Activated T-helper 2 cell treated with anti-CD3 and anti-CD28 coated beads, Interferon-gamma antibody, Interleukin-2, Interleukin-4, amounts not matched to agents 10 μg/mL and 5 μg/mL and 100 μg/mL, durations not matched to agents 14 hours and 24 hours and 36 hours (primary cell): ENCODE data around the gene NIM1K. TPM values are rescaled to one million over a fixed set of nuclear protein-coding genes. Genes with fewer than 3 reads are reported as not detected.
"Not testable (repeated sequence)": the region's sequence is repeated elsewhere in the genome, so short reads cannot be mapped to it uniquely, and the experiment has no call there.

ENCODE experiments used
- DNase-seq: peaks from one replicate; pipeline ENCODE4 v3.0.0; 2021; ENCODE audit warnings: low spot score
- H3K27ac Mint-ChIP-seq: one replicate; pipeline ENCODE4 v1.8.0; 2021; ENCODE audit warnings: mixed read lengths
- H3K27me3 Mint-ChIP-seq: one replicate; pipeline ENCODE4 v1.8.0; 2021; ENCODE audit warnings: low read depth, mixed read lengths
- H3K36me3 Mint-ChIP-seq: one replicate; pipeline ENCODE4 v1.8.0; 2021; ENCODE audit warnings: low read depth, mixed read lengths
- H3K4me1 Mint-ChIP-seq: one replicate; pipeline ENCODE4 v1.8.0; 2021; ENCODE audit warnings: low read depth, mixed read lengths
- H3K4me3 Mint-ChIP-seq: one replicate; pipeline ENCODE4 v1.8.0; 2021; ENCODE audit warnings: low read depth, mild to moderate bottlenecking, moderate library complexity, mixed read lengths
- H3K9me3 Mint-ChIP-seq: one replicate; pipeline ENCODE4 v1.8.0; 2021; ENCODE audit warnings: mixed read lengths
- intact Hi-C: fragments of 100-400 bp; cut with micrococcal nuclease; formaldehyde crosslinking; loops from one replicate; pipeline ENCODE4 v1.15.1; 2023
- total RNA-seq: library from RNA; stranded (reverse); gene quantifications from 2 replicates; pipeline ENCODE4 v1.2.3, GENCODE V29; 2022

NIM1K gene
- total RNA-seq, 1 donor from 2014 or later = 1.1 TPM

GRCh38 chr5:43313854-43314457 lies 121.9 kb downstream of the NIM1K start:
- peaks cover 24% of the 10 kb centered on the region for H3K9me3 Mint-ChIP-seq
- H3K4me1 Mint-ChIP-seq = peaks cover 60% of the 10 kb centered on the region
- no peaks in the 10 kb centered on the region for H3K27me3 Mint-ChIP-seq
- H3K36me3 Mint-ChIP-seq = peaks cover 51% of the 10 kb centered on the region
- peak overlapping the region; percentile 95 for H3K27ac Mint-ChIP-seq
- intact Hi-C loops = loop anchor here (1.0 to 5.0 kb wide), 12 partner anchors 23 to 363 kb away; partner anchors contain the start of genes C5orf34, NNT, PAIP1 and TMEM267
- H3K4me3 Mint-ChIP-seq = peak overlapping the region; percentile 98
- no peak for DNase-seq

- peaks cover 52% of the 10 kb centered on the region for H3K4me1 Mint-ChIP-seq
- H3K9me3 Mint-ChIP-seq = peaks cover 24% of the 10 kb centered on the region
- intact Hi-C loops = loop anchor here (1.0 to 5.0 kb wide), 6 partner anchors 10 to 320 kb away; partner anchors contain the start of gene NNT
- DNase-seq = no peak
- peaks cover 44% of the 10 kb centered on the region for H3K36me3 Mint-ChIP-seq
- H3K27me3 Mint-ChIP-seq = no peaks in the 10 kb centered on the region
- peak overlapping the region; percentile 95 for H3K27ac Mint-ChIP-seq
- no peak overlapping the region for H3K4me3 Mint-ChIP-seq
Observed at GRCh38 chr5:43314724-43315123, 122.7 kb downstream of the NIM1K start.

- Mint-ChIP-seq H3K9me3 (peaks cover 24% of the 10 kb centered on the region), H3K27ac (peak overlapping the region; percentile 95), H3K36me3 (peaks cover 38% of the 10 kb centered on the region), H3K4me1 (peaks cover 47% of the 10 kb centered on the region), H3K27me3 (no peaks in the 10 kb centered on the region), H3K4me3 (no peak overlapping the region)
- no peak for DNase-seq
- intact Hi-C loops = loop anchor here (1.0 to 2.0 kb wide), 5 partner anchors 11 to 320 kb away; no protein-coding TSS in a partner anchor
Observed at GRCh38 chr5:43315263-43315662, 123.2 kb downstream of the NIM1K start.

- Mint-ChIP-seq H3K27ac (peak overlapping the region; percentile 95), H3K9me3 (peaks cover 24% of the 10 kb centered on the region), H3K27me3 (no peaks in the 10 kb centered on the region), H3K36me3 (peaks cover 36% of the 10 kb centered on the region), H3K4me3 (peak overlapping the region; percentile 34), H3K4me1 (peaks cover 44% of the 10 kb centered on the region)
- DNase-seq = no peak
- intact Hi-C loops = loop anchor here (1.0 to 2.0 kb wide), 5 partner anchors 11 to 321 kb away; no protein-coding TSS in a partner anchor
Observed at GRCh38 chr5:43315682-43316081, 123.7 kb downstream of the NIM1K start.

GRCh38 chr5:43316421-43316820 lies 124.4 kb downstream of the NIM1K start:
- Mint-ChIP-seq H3K9me3 (peaks cover 24% of the 10 kb centered on the region), H3K4me3 (no peak overlapping the region), H3K27me3 (no peaks in the 10 kb centered on the region), H3K4me1 (peaks cover 38% of the 10 kb centered on the region), H3K27ac (peak overlapping the region; percentile 95), H3K36me3 (peaks cover 30% of the 10 kb centered on the region)
- DNase-seq = no peak
- intact Hi-C loops = no loop called here

- intact Hi-C loops = no loop called here
- Mint-ChIP-seq H3K4me3 (no peak overlapping the region), H3K27me3 (no peaks in the 10 kb centered on the region), H3K4me1 (peaks cover 5% of the 10 kb centered on the region), H3K27ac (no peak overlapping the region), H3K9me3 (peaks cover 20% of the 10 kb centered on the region), H3K36me3 (no peaks in the 10 kb centered on the region)
- no peak for DNase-seq
Observed at GRCh38 chr5:43320846-43321245, 128.8 kb downstream of the NIM1K start.

- peaks cover 14% of the 10 kb centered on the region for H3K9me3 Mint-ChIP-seq
- H3K4me3 Mint-ChIP-seq, H3K27me3 Mint-ChIP-seq, H3K36me3 Mint-ChIP-seq, intact Hi-C loops, H3K27ac Mint-ChIP-seq, DNase-seq, H3K4me1 Mint-ChIP-seq: not testable (repeated sequence)
Observed at GRCh38 chr5:43323488-43323887, 131.5 kb downstream of the NIM1K start.

GRCh38 chr5:43325624-43326023 lies 133.6 kb downstream of the NIM1K start:
- H3K27ac Mint-ChIP-seq, H3K27me3 Mint-ChIP-seq, H3K36me3 Mint-ChIP-seq, H3K4me1 Mint-ChIP-seq, DNase-seq, intact Hi-C loops, H3K4me3 Mint-ChIP-seq: not testable (repeated sequence)
- H3K9me3 Mint-ChIP-seq = peaks cover 14% of the 10 kb centered on the region

Other genes starting within 250 kb of the NIM1K start
- gene ANXA2R, start 151.9 kb upstream of the NIM1K start, total RNA-seq = 2.1 and 2.5 TPM in 2 replicates
- gene ZNF131, start 71.3 kb upstream of the NIM1K start, total RNA-seq = 37.4 and 40.3 TPM in 2 replicates
- 232 and 233 TPM in 2 replicates for gene HMGCS1, start 121.2 kb downstream of the NIM1K start, total RNA-seq
- 10.9 and 13.0 TPM in 2 replicates for gene CCL28, start 220.2 kb downstream of the NIM1K start, total RNA-seq